Fibroblast of pulmonary artery (primary cell): ENCODE data around the gene TBL1X.

ENCODE experiments used
- DNase-seq: peaks from one replicate; pipeline ENCODE4 v3.0.0-alpha.2; 2010; ENCODE audit warnings: low read depth
- H3K4me3 ChIP-seq: replicated peaks from 2 replicates; pipeline ENCODE4 v1.5.1; 2011; ENCODE audit warnings: low read depth, mild to moderate bottlenecking, control low read depth, low read length, moderate library complexity
- TF ChIP-seq, protein P1 (sequence below): IDR thresholded peaks from 2 replicates; pipeline ENCODE4 v1.5.1; 2011; ENCODE audit warnings: mild to moderate bottlenecking, control low read depth, low read length, inconsistent platforms; ENCODE audit errors: missing control alignments

Gene TBL1X

DNA sequence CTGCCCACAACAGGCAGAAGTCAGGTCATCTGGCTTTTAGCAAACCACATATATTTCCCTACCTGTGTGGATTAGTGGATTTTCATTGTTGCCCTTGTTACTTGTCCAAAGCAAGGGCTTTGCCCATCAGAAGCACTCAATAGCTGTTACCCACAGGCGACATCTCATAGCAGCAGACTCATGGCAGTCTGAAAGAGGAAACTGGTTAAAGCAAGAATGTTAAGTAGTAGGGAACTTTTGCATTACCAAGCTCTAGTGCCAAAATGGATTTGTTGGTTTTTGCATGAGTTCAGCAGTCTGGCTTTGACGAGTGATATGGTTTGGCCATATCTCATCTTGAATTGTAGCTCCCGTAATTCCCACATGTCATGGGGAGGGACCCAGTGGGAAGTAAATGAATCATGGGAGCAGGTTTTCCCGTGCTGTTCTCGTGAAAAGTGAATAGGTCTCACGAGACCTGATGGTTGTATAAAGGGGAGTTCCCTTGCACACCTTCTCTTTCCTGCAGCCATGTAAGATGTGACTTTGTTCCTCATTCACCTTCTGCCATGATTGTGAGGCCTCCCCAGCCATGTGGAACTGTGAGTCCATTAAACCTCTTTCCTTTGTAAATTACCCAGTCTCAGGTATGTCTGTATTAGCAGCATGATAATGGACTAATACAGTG lies 192.9 kb downstream of the TBL1X start:
- no peak overlapping the region for H3K4me3 ChIP-seq
- no peak for DNase-seq

DNA sequence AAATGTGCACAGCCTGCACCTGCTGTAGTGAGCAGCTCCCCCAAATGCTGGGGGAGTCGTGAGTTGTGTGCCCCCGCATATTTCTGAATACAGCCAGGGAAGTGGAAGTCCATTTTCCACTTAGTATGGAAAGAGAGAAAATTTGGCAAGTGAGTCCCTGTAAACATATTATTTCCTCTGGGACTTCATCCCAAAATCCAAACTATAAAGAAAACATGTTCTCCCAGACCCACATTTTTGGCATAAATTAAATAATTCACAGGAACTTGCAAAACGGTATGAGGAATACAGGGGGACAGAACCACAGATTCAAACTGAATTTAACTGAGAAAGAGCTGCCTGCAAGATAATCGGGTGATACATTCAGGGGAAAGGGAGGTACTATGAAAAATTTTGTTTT lies 193.6 kb downstream of the TBL1X start:
- TF ChIP-seq, protein P1, sequence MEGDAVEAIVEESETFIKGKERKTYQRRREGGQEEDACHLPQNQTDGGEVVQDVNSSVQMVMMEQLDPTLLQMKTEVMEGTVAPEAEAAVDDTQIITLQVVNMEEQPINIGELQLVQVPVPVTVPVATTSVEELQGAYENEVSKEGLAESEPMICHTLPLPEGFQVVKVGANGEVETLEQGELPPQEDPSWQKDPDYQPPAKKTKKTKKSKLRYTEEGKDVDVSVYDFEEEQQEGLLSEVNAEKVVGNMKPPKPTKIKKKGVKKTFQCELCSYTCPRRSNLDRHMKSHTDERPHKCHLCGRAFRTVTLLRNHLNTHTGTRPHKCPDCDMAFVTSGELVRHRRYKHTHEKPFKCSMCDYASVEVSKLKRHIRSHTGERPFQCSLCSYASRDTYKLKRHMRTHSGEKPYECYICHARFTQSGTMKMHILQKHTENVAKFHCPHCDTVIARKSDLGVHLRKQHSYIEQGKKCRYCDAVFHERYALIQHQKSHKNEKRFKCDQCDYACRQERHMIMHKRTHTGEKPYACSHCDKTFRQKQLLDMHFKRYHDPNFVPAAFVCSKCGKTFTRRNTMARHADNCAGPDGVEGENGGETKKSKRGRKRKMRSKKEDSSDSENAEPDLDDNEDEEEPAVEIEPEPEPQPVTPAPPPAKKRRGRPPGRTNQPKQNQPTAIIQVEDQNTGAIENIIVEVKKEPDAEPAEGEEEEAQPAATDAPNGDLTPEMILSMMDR = no peak
- no peak overlapping the region for H3K4me3 ChIP-seq
- no peak for DNase-seq

More for the DNA sequence above, 192.9 kb downstream of the TBL1X start:
- TF ChIP-seq, protein P1 = no peak

DNA sequence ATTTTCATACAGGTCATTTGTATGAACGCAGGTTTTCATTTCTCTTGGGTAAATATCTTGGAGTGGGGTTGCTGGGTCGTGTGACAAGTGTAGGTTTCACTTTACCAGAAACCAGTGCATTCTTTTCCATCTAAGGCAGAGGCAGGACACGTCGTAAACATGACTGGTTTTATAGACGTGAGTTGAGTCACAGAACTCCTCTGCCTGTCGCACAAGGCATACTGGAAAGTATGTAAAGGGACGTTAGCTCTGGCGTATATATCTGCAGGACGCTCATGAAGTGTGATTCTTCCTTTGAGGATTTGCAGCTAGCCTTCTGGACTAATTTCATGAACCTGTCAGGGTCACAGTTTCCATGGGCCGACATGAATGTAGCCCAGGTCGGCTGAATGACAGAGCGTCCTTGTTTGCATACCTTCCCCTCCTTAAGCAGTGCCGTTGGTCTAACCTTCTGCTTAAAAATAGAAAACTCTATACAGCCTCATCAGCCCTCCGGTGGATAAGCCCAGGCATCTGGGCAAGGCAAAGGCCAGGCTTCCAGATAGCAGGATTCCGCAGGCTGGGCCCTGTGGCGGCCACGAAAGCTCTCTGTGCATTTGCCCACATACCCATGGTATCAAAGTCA lies 194.8 kb downstream of the TBL1X start:
- DNase-seq = no peak
- no peak overlapping the region for H3K4me3 ChIP-seq
- TF ChIP-seq, protein P1 = no peak

DNA sequence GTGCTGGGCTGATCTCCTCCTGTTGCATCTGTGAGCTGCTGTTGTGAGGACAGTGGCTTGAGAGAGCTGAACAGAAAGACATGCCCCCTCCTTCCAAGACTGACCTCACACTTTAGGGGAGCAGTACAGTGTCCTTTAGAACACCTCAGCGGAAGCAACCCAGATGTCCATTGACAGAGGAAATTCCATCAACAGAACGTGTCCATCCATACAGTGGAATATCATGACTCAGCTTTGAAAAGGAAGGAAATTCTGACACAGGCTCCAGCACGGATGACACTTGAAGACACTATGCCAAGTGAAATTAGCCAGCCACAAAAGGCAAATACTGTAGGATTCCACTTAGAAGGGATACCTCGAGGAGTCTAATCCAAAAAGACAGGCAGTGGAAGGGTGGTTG lies 197.3 kb downstream of the TBL1X start:
- DNase-seq = peak; percentile 59
- no peak overlapping the region for H3K4me3 ChIP-seq
- TF ChIP-seq, protein P1 = no peak

DNA sequence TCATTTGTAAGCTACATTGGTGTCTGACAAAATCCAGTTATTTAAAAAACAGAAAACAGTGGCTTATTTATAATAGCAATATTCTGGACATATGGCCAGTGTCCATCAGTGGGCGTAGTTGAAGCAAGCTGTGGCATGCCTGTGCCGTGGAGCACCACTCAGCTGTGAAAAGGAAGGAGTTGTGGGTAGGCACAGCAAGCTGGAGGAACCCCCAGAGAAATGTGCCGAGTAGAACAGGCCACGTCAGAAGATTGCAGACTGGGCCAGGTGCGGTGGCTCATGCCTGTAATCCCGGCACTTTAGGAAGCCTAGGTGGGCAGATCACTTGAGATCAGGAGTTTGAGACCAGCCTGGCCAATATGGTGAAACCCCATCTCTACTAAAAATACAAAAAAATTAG lies 198.4 kb downstream of the TBL1X start:
- TF ChIP-seq, protein P1 = no peak
- H3K4me3 ChIP-seq = no peak overlapping the region
- DNase-seq = no peak

DNA sequence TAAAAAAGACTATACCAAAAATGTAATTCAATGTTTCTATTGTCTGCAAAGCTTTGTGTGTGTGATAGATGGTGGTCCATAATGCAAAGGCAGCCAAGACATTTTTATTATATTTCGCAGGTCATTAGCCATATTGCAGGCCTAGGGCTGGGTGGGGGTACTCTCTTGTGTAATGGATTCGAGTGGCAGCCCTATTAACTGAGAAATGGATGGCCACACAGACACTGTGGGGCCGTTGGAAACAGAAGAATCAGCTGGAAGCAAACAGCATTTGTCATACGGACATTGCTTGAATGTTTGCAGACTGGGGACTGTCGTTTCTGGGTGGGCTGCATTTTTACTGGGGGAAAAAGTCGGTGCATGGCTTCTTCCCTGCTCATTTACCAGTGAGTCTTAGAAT lies 199.4 kb downstream of the TBL1X start:
- TF ChIP-seq, protein P1 = no peak
- no peak overlapping the region for H3K4me3 ChIP-seq
- DNase-seq = no peak

DNA sequence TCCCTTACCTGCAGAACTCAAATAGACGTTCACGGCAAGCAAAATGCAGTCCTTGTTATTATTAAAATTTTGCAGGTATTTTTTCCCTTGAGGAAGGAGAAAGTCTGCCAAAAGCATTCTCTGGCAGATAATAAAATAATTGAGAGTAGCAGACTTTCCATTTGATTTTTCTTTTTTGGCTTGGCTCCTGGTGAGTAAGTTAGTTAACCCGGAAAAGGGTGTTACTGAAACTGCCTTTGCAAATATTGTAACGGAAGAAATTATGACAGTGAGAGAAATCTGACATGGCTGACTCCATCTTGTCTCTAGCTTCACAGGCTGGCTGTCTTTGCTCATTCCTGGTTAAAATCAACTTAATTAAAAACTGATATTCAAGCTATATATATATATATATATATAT lies 200.3 kb downstream of the TBL1X start:
- TF ChIP-seq, protein P1 = no peak
- peak; percentile 33 for DNase-seq
- H3K4me3 ChIP-seq = no peak overlapping the region
